ENCODE measurements around the gene MMP2.

The MMP2 gene

GRCh38 chr16:55539488-55539887, 60.5 kb downstream of the MMP2 start:
- no peak for TF ChIP-seq CTCF (conservative IDR thresholded peaks at IDR 0.05)
- no peak overlapping the region for H3K27ac ChIP-seq

- H3K27ac ChIP-seq: no peak overlapping the region
- TF ChIP-seq CTCF (conservative IDR thresholded peaks at IDR 0.05): no peak
These were observed 61.2 kb downstream of the MMP2 start for GRCh38 chr16:55540221-55540620.

- no peak overlapping the region for H3K27ac ChIP-seq
- no peak for TF ChIP-seq CTCF (conservative IDR thresholded peaks at IDR 0.05)
These were observed 63.6 kb downstream of the MMP2 start for GRCh38 chr16:55542459-55543082.

GRCh38 chr16:55543472-55543871, 64.5 kb downstream of the MMP2 start:
- peak; percentile 52 for TF ChIP-seq CTCF (conservative IDR thresholded peaks at IDR 0.05)
- H3K27ac ChIP-seq: no peak overlapping the region

GRCh38 chr16:55552621-55553020, 73.6 kb downstream of the MMP2 start:
- no peak for TF ChIP-seq CTCF (conservative IDR thresholded peaks at IDR 0.05)
- no peak overlapping the region for H3K27ac ChIP-seq

GRCh38 chr16:55555436-55555835, 76.4 kb downstream of the MMP2 start:
- no peak overlapping the region for H3K27ac ChIP-seq
- no peak for TF ChIP-seq CTCF (conservative IDR thresholded peaks at IDR 0.05)
